ENCODE results near the gene CACNA1B.
"Not testable (repeated sequence)": the region's sequence is repeated elsewhere in the genome, so short reads cannot be mapped to it uniquely, and the experiment has no call there.

CACNA1B gene

GRCh38 chr9:137988701-137989100, 111.1 kb downstream of the CACNA1B start:
- no peak for DNase-seq

GRCh38 chr9:137989156-137989555, 111.6 kb downstream of the CACNA1B start:
- no peak for DNase-seq

GRCh38 chr9:137989999-137990715, 112.6 kb downstream of the CACNA1B start:
- DNase-seq: no peak

- no peak for DNase-seq
These were observed 126.1 kb downstream of the CACNA1B start for GRCh38 chr9:138003485-138004190.

GRCh38 chr9:138006576-138007233, 129.1 kb downstream of the CACNA1B start:
- no peak for DNase-seq

- no peak for DNase-seq
These were observed 130.0 kb downstream of the CACNA1B start for GRCh38 chr9:138007566-138007917.

- DNase-seq: no peak
These were observed 130.6 kb downstream of the CACNA1B start for GRCh38 chr9:138007918-138008841.

GRCh38 chr9:138009016-138009802, 131.6 kb downstream of the CACNA1B start:
- DNase-seq: no peak

GRCh38 chr9:138009803-138010690, 132.5 kb downstream of the CACNA1B start:
- DNase-seq: peak; percentile 64

- DNase-seq: no peak
These were observed 133.3 kb downstream of the CACNA1B start for GRCh38 chr9:138010861-138011260.

GRCh38 chr9:138011951-138012500, 134.4 kb downstream of the CACNA1B start:
- no peak for DNase-seq

GRCh38 chr9:138013273-138013672, 135.7 kb downstream of the CACNA1B start:
- no peak for DNase-seq

- no peak for DNase-seq
These were observed 136.4 kb downstream of the CACNA1B start for GRCh38 chr9:138013836-138014562.

- DNase-seq: no peak
These were observed 137.0 kb downstream of the CACNA1B start for GRCh38 chr9:138014563-138014945.

- no peak for DNase-seq
These were observed 137.6 kb downstream of the CACNA1B start for GRCh38 chr9:138015021-138015829.

- no peak for DNase-seq
These were observed 139.0 kb downstream of the CACNA1B start for GRCh38 chr9:138016406-138017187.

GRCh38 chr9:138017200-138017599, 139.6 kb downstream of the CACNA1B start:
- DNase-seq: no peak

GRCh38 chr9:138019514-138019913, 141.9 kb downstream of the CACNA1B start:
- not testable (repeated sequence) for DNase-seq

Data from NCI-H82 (cell line).